ENCODE results near the gene UST. TPM values are rescaled to one million over a fixed set of nuclear protein-coding genes. Genes with fewer than 3 reads are reported as not detected.
"Not testable (repeated sequence)": the region's sequence is repeated elsewhere in the genome, so short reads cannot be mapped to it uniquely, and the experiment has no call there.

Gene UST
- total RNA-seq, 1 donor from 2014 or later: 2.1 TPM

DNA sequence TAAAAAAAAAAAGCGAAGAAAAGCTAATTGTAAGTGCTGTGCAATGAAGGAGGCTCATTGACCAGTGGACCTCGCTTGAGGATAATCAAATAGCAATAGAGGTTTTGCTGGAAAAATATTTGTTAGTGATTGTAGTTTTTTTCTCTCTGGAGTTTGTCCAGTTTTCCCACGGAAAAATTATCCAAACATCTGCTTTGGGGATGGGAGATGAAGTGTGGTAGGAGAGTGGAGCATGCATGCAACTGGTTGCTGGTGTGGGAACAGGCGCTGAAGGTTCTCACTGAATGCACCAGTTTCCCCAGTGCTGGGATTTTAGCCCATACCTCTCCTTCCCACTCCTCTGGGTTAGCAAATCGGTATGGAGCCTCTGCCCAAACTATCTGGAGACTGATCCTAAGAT is 288.9 kb downstream of the UST start:
- intact Hi-C loops (cut with DNase I): no loop called here
- no peak for DNase-seq (ENCODE audit: low spot score)

DNA sequence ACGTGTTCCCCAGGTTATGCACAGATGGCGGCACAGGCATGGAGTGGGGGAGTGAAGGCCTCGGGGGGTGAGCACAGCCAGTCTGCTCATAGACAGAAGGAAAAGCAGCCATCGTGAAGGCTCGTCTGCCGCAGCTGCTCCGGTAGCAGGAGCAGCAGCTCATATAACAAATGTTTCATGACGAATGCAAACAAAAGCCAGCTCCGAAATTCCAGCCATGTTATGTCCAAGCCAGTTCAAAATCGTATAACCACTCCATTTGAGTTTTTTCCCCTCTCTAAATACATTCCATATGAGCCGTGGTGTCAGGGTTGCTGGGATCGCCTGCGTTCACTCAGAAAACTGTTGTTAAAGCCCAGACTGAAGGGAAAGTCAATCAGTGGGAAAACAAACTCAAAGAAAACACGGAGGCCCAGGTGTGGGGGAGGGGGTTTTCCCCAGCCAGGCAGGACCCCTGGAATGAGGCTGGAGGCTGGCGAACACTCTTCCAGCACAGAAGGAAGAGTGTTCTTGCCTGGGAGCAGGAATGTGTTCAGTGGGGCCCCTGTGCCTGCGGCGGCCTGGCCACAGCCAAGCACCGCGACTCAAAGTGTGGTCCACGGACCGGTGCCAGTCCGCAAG is 290.3 kb downstream of the UST start:
- intact Hi-C loops (cut with DNase I): no loop called here
- no peak for DNase-seq (ENCODE audit: low spot score)

DNA sequence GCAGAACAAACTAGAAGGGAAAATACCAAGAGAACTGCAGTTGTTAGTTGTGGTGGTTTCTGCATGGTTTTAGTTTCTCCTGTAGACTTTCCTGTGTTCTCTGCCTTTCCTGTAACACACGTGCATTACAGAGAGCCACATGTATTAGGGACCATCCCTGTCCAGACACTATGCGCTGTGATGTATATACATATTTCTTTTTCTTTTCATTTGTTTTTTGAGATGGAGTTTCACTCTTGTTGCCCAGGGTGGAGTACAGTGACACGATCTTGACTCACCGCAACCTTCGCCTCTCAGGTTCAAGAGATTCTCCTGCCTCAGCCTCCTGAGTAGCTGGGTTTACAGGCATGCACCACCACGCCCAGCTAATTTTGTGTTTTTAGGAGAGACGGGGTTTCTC is 292.2 kb downstream of the UST start:
- DNase-seq (ENCODE audit: low spot score); intact Hi-C loops (cut with DNase I): not testable (repeated sequence)

DNA sequence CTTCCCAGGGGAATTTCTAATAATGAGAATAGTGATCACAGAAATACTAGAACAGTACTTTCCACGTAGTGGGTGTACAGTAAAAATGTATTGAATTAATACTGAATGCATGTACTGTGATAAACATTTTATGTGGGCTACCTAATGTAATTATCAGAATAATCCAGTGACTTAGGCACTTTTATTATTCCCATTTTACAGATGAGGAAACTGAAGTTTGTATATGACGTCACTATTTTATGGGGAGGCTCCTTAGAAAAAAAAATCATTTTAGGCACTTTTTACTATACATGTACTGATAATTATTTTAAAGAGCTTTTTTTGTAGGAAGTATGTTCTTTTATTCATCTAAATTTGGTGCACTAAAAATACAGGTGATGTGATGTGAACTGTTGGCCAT is 295.1 kb downstream of the UST start:
- intact Hi-C loops (cut with DNase I): no loop called here
- DNase-seq (ENCODE audit: low spot score): no peak

DNA sequence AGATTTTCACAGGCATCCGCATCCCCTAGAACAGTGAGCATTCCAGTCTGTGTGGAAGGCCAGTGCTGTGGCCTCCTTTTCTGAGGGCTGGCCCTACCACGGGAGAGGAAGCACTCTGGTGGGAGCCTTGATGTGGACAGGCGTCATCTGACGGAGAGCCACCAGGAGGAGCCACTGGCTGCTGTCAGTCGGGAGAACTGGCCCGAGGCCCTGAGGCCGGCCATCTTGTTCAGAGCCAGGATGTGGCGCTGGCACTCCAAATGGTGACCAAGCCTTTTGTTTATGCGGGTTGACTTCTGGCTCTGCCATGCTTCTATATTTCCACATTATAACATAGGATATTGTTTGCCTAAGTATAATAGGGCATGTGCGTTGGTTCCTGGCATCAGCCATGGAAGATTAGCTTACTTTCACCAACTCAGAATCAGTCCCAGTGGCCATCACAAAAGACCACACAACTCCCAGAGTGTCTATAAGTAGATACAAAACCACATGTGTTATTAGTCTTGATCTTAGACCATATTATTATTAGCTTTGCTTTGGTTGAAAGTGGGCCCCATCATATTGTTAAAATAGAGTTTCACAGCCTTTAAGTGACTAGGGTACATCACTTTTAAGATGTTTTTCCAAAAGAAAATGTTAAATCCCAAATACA is 296.8 kb downstream of the UST start:
- no peak for DNase-seq (ENCODE audit: low spot score)
- intact Hi-C loops (cut with DNase I): no loop called here

DNA sequence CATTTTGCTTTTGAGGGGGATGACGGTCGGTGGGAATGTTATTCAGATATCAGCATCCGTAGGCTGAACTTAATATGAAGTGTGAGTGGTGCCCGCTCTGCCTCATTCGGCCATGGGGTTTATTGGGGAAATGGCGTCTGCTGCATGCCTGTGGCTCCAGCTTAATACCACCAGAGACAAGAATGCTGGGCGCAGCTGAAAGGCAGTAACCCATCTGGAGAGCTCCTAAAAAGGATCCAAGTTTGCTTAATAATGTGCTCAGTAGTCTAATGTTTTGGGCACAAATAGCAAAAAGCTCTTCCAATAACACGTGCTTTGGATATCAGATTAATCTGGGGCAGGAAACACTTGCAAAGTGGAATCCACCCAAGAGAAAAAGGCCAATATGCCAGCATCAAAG is 297.7 kb downstream of the UST start:
- no peak for DNase-seq (ENCODE audit: low spot score)
- intact Hi-C loops (cut with DNase I): no loop called here

DNA sequence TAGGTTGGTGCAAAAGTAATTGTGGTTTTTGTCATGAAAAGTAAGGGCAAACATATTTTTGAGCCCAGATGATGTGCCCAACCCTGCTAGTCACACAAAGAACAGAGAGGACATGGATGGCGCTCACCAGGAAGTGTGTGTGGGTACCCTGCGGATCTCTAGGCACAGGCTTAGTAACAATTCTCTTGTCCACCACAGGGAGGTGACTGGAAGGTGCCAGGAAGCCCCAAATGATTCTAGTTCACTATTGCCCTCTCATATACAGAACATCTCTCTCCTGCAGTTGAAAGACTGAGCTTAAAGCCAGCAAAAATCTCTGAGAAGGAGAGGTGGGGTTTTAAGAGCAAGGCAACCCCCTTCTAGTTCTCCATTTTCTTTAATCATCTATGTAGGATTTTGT is 298.6 kb downstream of the UST start:
- intact Hi-C loops (cut with DNase I): no loop called here
- DNase-seq (ENCODE audit: low spot score): no peak

DNA sequence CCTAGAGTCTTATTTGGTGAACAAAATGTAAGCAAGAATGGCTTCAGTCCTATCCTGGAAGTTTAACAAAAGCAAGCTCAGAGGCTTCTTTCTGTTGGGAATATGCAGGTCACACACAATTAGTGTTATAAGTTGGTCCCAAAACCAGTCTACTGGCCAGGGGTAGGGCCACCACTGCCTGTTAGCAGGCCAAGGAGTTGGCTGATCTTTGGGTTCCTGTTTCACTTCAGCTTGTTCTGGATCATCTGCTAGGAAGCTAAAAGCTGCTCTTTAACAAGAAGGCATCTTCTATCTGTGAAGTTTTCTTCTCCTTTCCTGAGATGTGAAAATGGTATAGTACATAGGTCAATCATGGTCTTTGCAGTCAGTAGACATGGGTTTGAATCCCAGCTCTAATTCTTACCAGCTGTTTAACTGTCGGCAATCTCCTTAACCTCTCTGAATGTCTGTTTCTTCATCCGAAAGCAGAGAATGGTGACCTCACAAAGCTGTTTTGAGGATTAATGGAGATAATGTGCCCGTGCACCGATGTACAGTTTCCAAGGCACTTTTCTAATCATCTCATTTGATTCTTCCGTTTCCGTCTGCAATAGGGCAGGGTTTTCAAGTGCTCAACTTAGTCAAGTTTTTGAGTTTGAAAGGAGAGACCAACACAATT is 299.5 kb downstream of the UST start:
- intact Hi-C loops (cut with DNase I): no loop called here
- DNase-seq (ENCODE audit: low spot score): no peak

DNA sequence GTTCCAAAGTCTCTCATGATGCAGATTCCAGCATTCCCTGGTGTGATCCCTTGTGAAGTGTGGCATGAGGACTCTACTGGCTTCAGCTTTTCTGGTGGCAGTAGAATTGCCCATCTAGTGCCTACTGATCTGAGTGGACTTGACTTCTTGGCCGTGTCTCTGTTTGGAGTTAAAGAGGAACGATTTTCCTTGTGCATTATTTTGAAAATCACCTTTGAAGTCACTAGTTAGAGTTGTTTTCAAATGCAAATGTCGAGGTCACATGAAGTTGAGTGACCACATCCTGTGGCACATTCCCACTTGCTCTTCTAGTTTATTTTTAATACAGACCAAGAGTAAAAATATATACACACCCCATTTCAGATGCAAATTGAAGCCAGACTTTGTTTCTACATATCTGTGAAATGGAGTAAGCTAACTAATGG is 300.0 kb downstream of the UST start:
- DNase-seq (ENCODE audit: low spot score): no peak
- intact Hi-C loops (cut with DNase I): no loop called here

DNA sequence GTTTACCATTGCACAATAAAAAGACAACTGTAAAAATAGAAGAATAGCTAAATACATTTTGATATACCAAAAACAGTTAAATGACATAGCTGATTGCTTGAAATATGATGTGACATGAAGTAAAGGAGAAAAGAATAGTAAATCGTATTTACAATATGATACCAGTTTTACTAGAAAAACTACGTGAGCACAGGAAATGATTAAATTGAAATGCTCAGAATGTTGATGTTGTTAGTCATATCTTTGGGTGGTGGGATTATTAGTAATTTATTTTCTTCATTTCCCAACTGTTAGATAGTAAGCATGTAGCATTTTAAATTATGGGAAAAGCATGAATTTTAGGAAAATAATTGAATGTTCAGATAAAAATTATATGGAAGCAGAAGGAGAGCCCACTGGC is 302.4 kb downstream of the UST start:
- intact Hi-C loops (cut with DNase I): no loop called here

DNA sequence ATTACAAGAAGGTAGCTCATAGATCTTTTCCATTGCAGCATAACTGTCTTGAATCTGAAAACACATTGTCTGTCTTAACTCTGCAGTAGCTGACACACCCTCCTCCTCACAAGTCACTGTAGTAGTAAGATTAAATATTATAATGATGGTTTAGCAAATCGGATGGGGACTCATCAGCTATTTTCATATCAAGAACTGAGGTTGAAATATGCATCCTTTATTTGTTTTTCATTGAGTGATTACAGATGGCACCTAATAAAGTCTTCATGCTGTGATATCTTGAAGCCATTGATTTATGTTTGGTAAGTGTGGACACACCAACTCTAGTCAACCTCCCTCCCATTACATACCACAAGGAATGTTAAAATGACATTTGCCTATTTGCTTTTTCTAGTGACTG is 303.3 kb downstream of the UST start:
- intact Hi-C loops (cut with DNase I): no loop called here
- DNase-seq (ENCODE audit: low spot score): no peak

More for the DNA sequence above, 302.4 kb downstream of the UST start:
- DNase-seq (ENCODE audit: low spot score): no peak

DNA sequence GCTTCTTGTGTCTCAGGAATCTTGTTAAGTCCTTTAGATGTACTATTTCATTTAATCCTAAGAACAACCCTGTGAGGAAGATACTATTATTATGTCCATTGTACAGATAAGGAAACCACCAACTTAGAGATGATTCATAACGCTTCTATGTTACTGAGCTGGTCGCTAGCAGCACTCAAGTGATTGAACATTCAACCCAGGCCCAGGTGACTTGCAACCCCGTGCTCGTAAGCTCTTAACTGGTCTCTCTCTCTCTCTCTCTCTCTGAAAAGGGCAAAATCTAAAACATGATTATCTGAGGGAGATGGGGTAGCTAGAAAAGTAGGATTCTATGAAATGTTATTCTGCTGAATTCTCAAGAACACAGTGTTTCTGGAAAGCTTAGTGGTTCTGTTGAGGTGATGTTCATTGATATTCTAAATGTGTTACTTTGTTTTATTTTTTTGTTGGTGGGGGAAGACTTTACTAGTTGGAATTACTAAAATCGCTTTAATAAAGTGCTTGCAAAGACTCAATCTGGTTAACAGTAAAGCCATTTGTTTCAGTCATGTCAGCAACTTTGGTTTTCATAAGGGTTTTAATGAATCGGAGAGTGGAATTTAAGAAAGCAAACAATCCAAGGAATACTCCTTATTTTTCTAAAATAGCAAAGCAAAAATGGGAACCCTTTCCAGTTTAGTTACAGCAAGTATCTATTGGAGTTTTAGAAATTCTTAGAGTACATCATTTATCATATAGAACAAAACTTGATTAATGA is 305.7 kb downstream of the UST start:
- DNase-seq (ENCODE audit: low spot score): no peak
- intact Hi-C loops (cut with DNase I): no loop called here

DNA sequence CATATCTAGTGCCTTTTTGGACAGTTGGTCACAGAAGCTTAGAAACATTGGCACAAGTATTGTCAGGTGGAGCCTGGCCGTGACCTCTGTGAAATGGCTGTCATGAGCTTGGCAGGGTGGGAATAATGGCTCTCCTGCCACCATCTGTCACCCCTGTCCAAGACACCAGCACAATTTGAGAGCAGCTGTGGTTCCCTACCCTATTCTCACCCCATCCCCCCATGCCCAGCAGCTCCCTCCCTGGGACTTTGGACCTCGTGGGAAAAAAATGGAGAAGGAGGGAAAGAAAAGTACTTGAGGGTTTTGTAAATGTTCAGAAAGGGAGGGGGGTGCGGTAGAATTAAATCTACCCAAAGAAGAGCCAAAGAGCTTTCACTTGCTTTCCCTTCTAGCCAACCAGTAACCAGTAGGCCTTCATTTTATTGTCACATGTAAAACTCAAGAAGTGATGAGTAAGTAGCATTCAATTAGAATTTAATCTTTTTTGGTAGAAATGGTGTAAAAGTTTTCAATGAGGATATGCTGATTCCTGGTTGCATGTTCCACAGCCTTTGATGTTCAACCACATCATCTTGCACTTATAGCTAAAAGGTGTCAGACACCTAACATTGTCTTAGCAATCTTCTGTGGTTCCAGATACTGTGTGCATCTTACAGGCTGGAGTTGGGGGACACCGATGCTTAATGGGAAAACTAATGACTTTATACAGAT is 307.2 kb downstream of the UST start:
- no peak for DNase-seq (ENCODE audit: low spot score)
- intact Hi-C loops (cut with DNase I): no loop called here

DNA sequence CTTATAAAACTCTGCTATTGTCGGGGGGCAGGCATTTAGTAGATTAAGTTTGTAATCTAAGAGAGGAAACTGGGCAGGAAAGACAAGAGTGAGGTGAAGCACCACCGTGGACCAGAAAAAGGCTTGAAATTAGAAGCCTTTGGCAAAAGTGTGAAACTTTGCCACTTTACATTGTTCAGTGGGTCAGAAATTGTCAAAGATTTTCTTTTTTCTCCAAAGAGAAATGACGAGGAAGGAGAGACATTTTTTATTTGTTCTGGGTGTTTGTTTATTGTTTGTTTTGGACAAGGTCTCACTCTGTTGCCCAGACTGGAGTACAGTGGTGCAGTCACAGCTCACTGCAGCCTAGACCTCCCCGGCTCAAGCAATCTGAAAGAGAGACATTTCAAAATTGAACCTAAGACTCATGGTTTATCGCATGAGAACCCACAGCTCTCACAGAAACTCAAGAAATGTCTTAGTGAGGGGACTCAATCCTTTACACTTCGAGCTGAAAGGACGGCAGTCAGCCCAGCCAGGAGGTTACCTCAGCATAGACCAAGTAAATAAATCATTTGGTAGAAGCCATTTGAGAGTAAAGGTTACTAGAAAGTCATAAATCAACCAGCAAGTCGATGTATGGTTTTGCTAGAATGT is 307.8 kb downstream of the UST start:
- intact Hi-C loops (cut with DNase I): no loop called here
- no peak for DNase-seq (ENCODE audit: low spot score)

DNA sequence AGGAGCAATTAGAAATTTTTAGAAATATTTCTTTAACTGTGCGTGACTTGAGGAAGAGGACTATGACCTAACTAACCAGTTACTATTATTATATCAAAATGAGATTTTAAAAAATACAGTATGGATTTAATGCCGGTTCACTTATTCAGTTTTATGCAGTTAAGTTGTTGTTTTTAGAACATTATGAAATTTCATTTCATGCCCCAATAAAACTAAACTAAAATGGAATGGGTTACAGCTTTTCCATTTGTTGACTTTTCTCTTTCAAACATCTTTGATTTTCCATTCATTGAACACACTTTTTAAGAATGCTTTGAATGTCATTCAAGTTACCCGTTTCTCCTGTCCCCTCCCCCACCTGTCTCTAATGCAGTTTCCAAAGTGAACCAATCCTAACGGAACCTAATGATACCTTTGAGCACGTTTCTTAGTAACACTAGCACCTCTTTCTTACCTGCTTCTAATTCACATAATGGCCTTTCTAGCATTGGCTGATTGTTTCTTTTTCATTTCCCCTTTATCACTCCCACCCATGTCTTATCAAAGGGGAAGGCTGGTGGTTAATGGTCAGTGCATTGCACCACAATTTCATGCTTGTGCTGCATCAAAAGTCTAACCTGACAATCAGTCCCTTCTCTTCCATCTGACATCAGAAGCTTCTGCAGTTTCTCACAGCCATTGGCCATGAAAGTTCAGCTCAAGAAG is 308.5 kb downstream of the UST start:
- intact Hi-C loops (cut with DNase I): no loop called here
- DNase-seq (ENCODE audit: low spot score): no peak

DNA sequence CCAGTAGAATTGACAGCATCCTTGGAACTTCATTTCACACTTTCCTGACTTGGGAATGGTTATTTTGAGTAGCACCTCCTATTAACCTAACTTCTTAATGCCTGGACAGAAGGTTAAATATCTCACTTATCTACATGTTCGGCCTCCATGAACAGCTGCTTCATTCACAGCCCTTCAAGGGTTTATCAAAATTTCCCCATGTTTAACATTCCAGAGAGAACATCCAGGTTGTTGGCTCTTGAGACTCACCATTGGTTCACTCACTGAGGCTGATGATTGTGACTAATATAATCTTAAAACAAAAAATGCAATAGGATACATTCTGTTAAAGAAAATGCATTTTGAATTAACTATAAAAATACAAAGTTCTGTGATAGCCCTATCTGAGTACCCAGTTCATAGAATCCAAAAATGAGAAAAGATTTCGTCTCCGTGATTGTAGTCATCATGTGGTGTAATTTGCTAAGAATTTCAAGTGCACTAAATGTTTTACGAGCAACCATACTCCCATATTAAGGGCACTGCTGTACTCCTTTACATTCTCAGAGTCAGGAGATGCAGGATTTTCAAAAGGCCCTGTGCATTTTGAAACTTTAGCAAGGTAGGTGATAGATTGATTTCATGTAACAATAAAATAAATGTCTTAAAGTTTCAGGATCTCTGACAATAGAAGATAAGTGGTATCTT is 310.1 kb downstream of the UST start:
- DNase-seq (ENCODE audit: low spot score): no peak
- intact Hi-C loops (cut with DNase I): no loop called here

DNA sequence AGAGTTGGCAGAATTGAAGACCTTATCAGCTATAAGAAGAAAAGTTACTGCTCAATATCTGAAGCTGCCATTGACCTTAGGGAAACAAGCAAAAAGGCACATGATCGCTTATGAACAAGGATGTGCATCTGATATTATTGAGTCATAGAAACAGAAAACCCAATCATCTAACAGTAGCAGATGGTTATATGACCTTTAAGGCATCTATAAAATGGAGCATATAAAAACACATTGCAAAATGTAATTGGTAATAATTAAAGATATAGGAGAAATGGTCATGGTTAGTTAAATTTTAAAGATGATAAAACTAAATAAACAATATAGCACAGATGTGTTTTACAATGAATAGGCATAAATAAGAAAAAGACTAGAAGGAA is 310.6 kb downstream of the UST start:
- DNase-seq (ENCODE audit: low spot score): no peak
- intact Hi-C loops (cut with DNase I): no loop called here

DNA sequence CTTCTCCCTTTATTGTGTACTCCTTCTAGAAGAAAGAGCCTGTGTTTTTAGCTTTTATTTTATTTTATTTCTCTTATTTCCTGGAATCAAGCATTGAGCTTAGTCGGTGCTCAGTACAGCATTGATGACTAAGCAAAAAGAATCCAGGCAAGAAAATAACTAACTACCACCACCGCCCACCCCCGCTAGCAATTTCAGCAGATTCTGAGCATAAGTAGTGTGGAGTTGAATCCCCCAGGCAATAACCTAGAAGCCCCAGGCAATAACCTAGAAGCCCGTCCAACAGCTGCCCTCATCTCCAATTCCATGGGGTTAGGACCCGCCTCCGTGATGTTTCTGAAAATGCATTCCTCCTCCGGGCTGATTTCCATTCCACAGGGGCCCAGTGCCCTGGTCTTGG is 312.7 kb downstream of the UST start:
- intact Hi-C loops (cut with DNase I): no loop called here

More for the DNA sequence above, 312.7 kb downstream of the UST start:
- DNase-seq (ENCODE audit: low spot score): no peak

Data from cardiac septum (tissue), 1 donor.